Upper lobe of left lung (tissue), 6 donors: ENCODE data around the gene TERB1. TPM values are rescaled to one million over a fixed set of nuclear protein-coding genes. Genes with fewer than 3 reads are reported as not detected.

Experiments
- ATAC-seq, 2 donors: fragments of 200-7000 bp; cut with Tn5 transposase; one replicate each; pipeline ENCODE4 v1.9.1; 2022; ENCODE audit warnings: mild to moderate bottlenecking in 2 of 2, moderate library complexity in 2 of 2; ENCODE audit not compliant: low FRiP score in 2 of 2
- DNase-seq, 2 donors: peaks; one replicate each; pipeline ENCODE4 v3.0.0-alpha.2; 2019 to 2020
- H3K27ac ChIP-seq, 4 donors: fragments of 200-600 bp; sonication (generic); one replicate each; pipeline ENCODE4 v1.5.1; 2016 to 2019
- H3K27me3 ChIP-seq, 4 donors: fragments of 200-600 bp; sonication (generic); one replicate each; pipeline ENCODE4 v1.5.1; 2017 to 2019
- H3K36me3 ChIP-seq, 4 donors: fragments of 200-600 bp; sonication (generic); one replicate each; pipeline ENCODE4 v1.5.1; 2016 to 2019
- H3K4me1 ChIP-seq, 4 donors: fragments of 200-600 bp; sonication (generic); one replicate each; pipeline ENCODE4 v1.5.1; 2018 to 2019
- H3K4me3 ChIP-seq, 4 donors: fragments of 200-600 bp; sonication (generic); one replicate each; pipeline ENCODE4 v1.5.1; 2017 to 2019; ENCODE audit warnings: mild to moderate bottlenecking in 2 of 4, moderate library complexity in 1 of 4
- H3K9me3 ChIP-seq, 4 donors: fragments of 200-600 bp; sonication (generic); one replicate each; pipeline ENCODE4 v1.5.1; 2018 to 2019
- CTCF ChIP-seq, 6 experiments: fragments of 450-650 bp in 4 of 6; fragments of 200-600 bp in 2 of 6; sonication (generic) in 2 of 6; IDR thresholded peaks; one replicate each; pipeline ENCODE4 v1.5.1; 2016 to 2019; ENCODE audit warnings: antibody characterized with exemption in 6 of 6
- EP300 ChIP-seq, 4 donors: sonication (generic); formaldehyde crosslinking; IDR thresholded peaks; one replicate each; pipeline ENCODE4 v1.5.1; 2017; ENCODE audit warnings: antibody characterized with exemption in 4 of 4, control low read depth in 2 of 4
- POLR2A ChIP-seq, 4 donors: fragments of 450-650 bp; IDR thresholded peaks; one replicate each; pipeline ENCODE4 v1.5.1; 2016 to 2017; ENCODE audit warnings: antibody characterized with exemption in 4 of 4, mild to moderate bottlenecking in 2 of 4
- POLR2AphosphoS5 ChIP-seq, 2 donors: sonication (generic); formaldehyde crosslinking; IDR thresholded peaks; one replicate each; pipeline ENCODE4 v1.5.1; 2017; ENCODE audit warnings: antibody characterized with exemption in 2 of 2
- WGBS, 2 donors: methylation state at CpG; one replicate each; pipeline ENCODE4 v1.1.5; 2017 to 2018; 5-methylcytosine and 5-hydroxymethylcytosine counted together
- total RNA-seq, 6 donors: library from RNA; depleted of rRNA in 4 of 6; stranded (reverse); fragments of >200 nt in 4 of 6; gene quantifications; one replicate each; pipeline versions ENCODE4 v1.1.0 to v1.2.1, GENCODE V29; 2016 to 2021
- donor health status: DM: no; HTN: no; CAD: no; lungs with moderate emphysema.
- donor health status: DM: no; HTN: yes; CAD: no; lungs with severe emphysema.

Gene TERB1
- total RNA-seq, 6 donors from 2014 or later: 0.31 to 0.55 TPM; not detected in 4

GRCh38 chr16:66712512-66712911 lies 88.9 kb downstream of the TERB1 start:
- Histone ChIP-seq H3K4me1 (peaks cover 0 to 8% (median 0%) of the 10 kb centered on the region in 4 donors), H3K27ac (no peak overlapping the region), H3K9me3 (no peaks in the 10 kb centered on the region), H3K27me3 (no peaks in the 10 kb centered on the region), H3K4me3 (no peak overlapping the region), H3K36me3 (no peaks in the 10 kb centered on the region)
- TF ChIP-seq EP300 (IDR thresholded peaks at IDR 0.05) (no peak), POLR2A (IDR thresholded peaks at IDR 0.05) (no peak), POLR2AphosphoS5 (IDR thresholded peaks at IDR 0.05) (no peak), CTCF (IDR thresholded peaks at IDR 0.05) (no peak)
- peak in 1 of 2 donors; percentile 68 for ATAC-seq
- DNase-seq: no peak

GRCh38 chr16:66711581-66711980 lies 89.8 kb downstream of the TERB1 start:
- no peaks in the 10 kb centered on the region for H3K36me3 ChIP-seq
- DNase-seq (no peak), ATAC-seq (no peak)
- H3K4me3 ChIP-seq: no peak overlapping the region
- H3K27me3 ChIP-seq: no peaks in the 10 kb centered on the region
- H3K27ac ChIP-seq: no peak overlapping the region
- TF ChIP-seq EP300 (IDR thresholded peaks at IDR 0.05) (no peak), POLR2AphosphoS5 (IDR thresholded peaks at IDR 0.05) (no peak), POLR2A (IDR thresholded peaks at IDR 0.05) (no peak), CTCF (IDR thresholded peaks at IDR 0.05) (no peak)
- no peaks in the 10 kb centered on the region for H3K9me3 ChIP-seq
- peaks cover under 1 to 5% (median 2%) of the 10 kb centered on the region in 4 donors for H3K4me1 ChIP-seq

- TF ChIP-seq POLR2AphosphoS5 (IDR thresholded peaks at IDR 0.05) (no peak), POLR2A (IDR thresholded peaks at IDR 0.05) (no peak), CTCF (IDR thresholded peaks at IDR 0.05) (no peak), EP300 (IDR thresholded peaks at IDR 0.05) (no peak)
- Histone ChIP-seq H3K4me3 (peak overlapping the region in 1 of 4 donors; percentile 25), H3K9me3 (no peaks in the 10 kb centered on the region), H3K27ac (peak overlapping the region; percentile 45 to 84 (median 69)), H3K36me3 (no peaks in the 10 kb centered on the region), H3K4me1 (peaks cover 9 to 22% (median 16%) of the 10 kb centered on the region in 4 donors), H3K27me3 (no peaks in the 10 kb centered on the region)
- DNase-seq: peak; percentile 49 to 83
- peak in 1 of 2 donors; percentile 58 for ATAC-seq
- 52 to 55% methylated on average over 7 to 8 of the region's 8 CpGs for WGBS, 2 donors
Observed at GRCh38 chr16:66706506-66706880, 94.9 kb downstream of the TERB1 start.

- peak overlapping the region in 1 of 4 donors; percentile 25 for H3K4me3 ChIP-seq
- peaks cover 9 to 22% (median 17%) of the 10 kb centered on the region in 4 donors for H3K4me1 ChIP-seq
- ATAC-seq (peak; percentile 66 to 82), DNase-seq (peak in 1 of 2 donors; percentile 76)
- H3K9me3 ChIP-seq: no peaks in the 10 kb centered on the region
- 63 to 70% methylated on average over 11 of the region's 11 CpGs for WGBS, 2 donors
- H3K27me3 ChIP-seq: no peaks in the 10 kb centered on the region
- TF ChIP-seq EP300 (IDR thresholded peaks at IDR 0.05): no peak
- no peak for TF ChIP-seq POLR2AphosphoS5 (IDR thresholded peaks at IDR 0.05)
- no peak for TF ChIP-seq POLR2A (IDR thresholded peaks at IDR 0.05)
- TF ChIP-seq CTCF (IDR thresholded peaks at IDR 0.05): no peak
- H3K27ac ChIP-seq: peak overlapping the region; percentile 45 to 84 (median 69)
- H3K36me3 ChIP-seq: no peaks in the 10 kb centered on the region
Observed at GRCh38 chr16:66705790-66706505, 95.4 kb downstream of the TERB1 start.

Other genes with a start within 250 kb of the TERB1 start
- gene CKLF, start 249.0 kb downstream of the TERB1 start, total RNA-seq: 10 to 100 TPM; 18.2 to 71.7 (median 47.4) TPM
- 1 to 10 TPM in 2 of 6 donors, under 1 TPM in 2, not detected in 2; 0.61 to 9.5 (median 2.6) TPM for gene CMTM1, start 235.1 kb downstream of the TERB1 start, total RNA-seq
- 1 to 10 TPM in 3 of 6 donors, under 1 TPM in 1, not detected in 2; 0.55 to 4.4 (median 3.4) TPM for gene CMTM2, start 222.1 kb downstream of the TERB1 start, total RNA-seq
- 10 to 100 TPM in 5 of 6 donors, 1 to 10 TPM in 1; 4.2 to 52.1 (median 23.6) TPM for gene CMTM3, start 196.9 kb downstream of the TERB1 start, total RNA-seq
- 10 to 100 TPM; 35.6 to 82.1 (median 55.1) TPM for gene CMTM4, start 104.8 kb downstream of the TERB1 start, total RNA-seq
- gene DYNC1LI2, start 50.0 kb downstream of the TERB1 start, total RNA-seq: 100 to 1,000 TPM in 5 of 6 donors, 10 to 100 TPM in 1; 91.5 to 190 (median 132) TPM
- gene NAE1, start 29.4 kb upstream of the TERB1 start, total RNA-seq: 10 to 100 TPM; 12.9 to 48.7 (median 34.0) TPM
- not detected for gene CA7, start 42.8 kb upstream of the TERB1 start, total RNA-seq
- 10 to 100 TPM; 12.3 to 24.6 (median 17.4) TPM for gene PDP2, start 78.9 kb upstream of the TERB1 start, total RNA-seq
- 1 to 10 TPM in 2 of 6 donors, under 1 TPM in 1, not detected in 3; 0.40 to 1.8 (median 1.7) TPM for gene CDH16, start 117.3 kb upstream of the TERB1 start, total RNA-seq
- gene RRAD, start 124.0 kb upstream of the TERB1 start, total RNA-seq: 10 to 100 TPM; 13.8 to 50.3 (median 47.0) TPM
- 100 to 1,000 TPM in 1 of 6 donors, 10 to 100 TPM in 5; 59.6 to 131 (median 73.2) TPM for gene CIAO2B, start 132.8 kb upstream of the TERB1 start, total RNA-seq
- gene CES2, start 133.9 kb upstream of the TERB1 start, total RNA-seq: 10 to 100 TPM; 32.2 to 76.1 (median 46.5) TPM
- gene CES3, start 159.7 kb upstream of the TERB1 start, total RNA-seq: 1 to 10 TPM; 1.4 to 6.2 (median 2.9) TPM
- gene CES4A, start 187.0 kb upstream of the TERB1 start, total RNA-seq: 10 to 100 TPM in 5 of 6 donors, 1 to 10 TPM in 1; 9.9 to 39.7 (median 20.2) TPM
- gene CBFB, start 227.6 kb upstream of the TERB1 start, total RNA-seq: 10 to 100 TPM; 31.4 to 73.4 (median 54.1) TPM